K562 (cell line): ENCODE measurements around the gene ADGRL3. TPM values are rescaled to one million over a fixed set of nuclear protein-coding genes. Genes with fewer than 3 reads are reported as not detected.

Experiments used
- ATAC-seq: fragments of 200-7000 bp; cut with Tn5 transposase; 3 replicates; pipeline ENCODE4 v1.9.1; 2020; ENCODE audit warnings: moderate library complexity
- BruUV-seq: library from RNA; stranded (reverse); fragments of 400-500 nt; replicated peaks from 2 replicates; lab custom pipeline; 2021; lab: Mats Ljungman, UMichigan
- CTCF ChIA-PET: fragments of 300-600 bp; formaldehyde crosslinking; extraction: SDS; loops from one replicate; lab custom pipeline; 2021; ENCODE audit warnings: low intra/inter-chr PET ratio; lab: Yijun Ruan, JAX
- POLR2A ChIA-PET: fragments of 300-600, 350-650 bp; sonication (Branson Sonifier 250); formaldehyde crosslinking; extraction: SDS; loops from one replicate; lab custom pipeline; 2021; ENCODE audit warnings: antibody characterized with exemption, inconsistent platforms; lab: Yijun Ruan, JAX
- DNase-seq, 4 experiments: peaks; one replicate each; pipeline versions ENCODE4 v3.0.0 to v3.0.0-alpha.2; 2011 to 2018; ENCODE audit warnings: low spot score in 3 of 4, mixed read lengths in 3 of 4; ENCODE audit errors: extremely low read depth in 1 of 4
- FAIRE-seq: peaks from 2 replicates; lab custom pipeline; 2011; peaks lifted over from hg19 to GRCh38; lab: Jason Lieb, UNC
- H2AFZ ChIP-seq: 2 replicates; pipeline ENCODE4 v1.6.0; 2011; ENCODE audit warnings: low read depth, low read length, control low read depth, inconsistent platforms
- H3K27ac ChIP-seq: fragments of 200-600 bp; 3 replicates; pipeline ENCODE4 v1.8.0; 2011; ENCODE audit warnings: low read depth, mild to moderate bottlenecking, control low read depth, inconsistent platforms, low read length, moderate library complexity, mixed read lengths; ENCODE audit errors: extremely low read depth
- H3K27me3 ChIP-seq, 2 experiments: fragments of 300-600 bp in 1 of 2; 2 replicates in 1 of 2; 3 replicates in 1 of 2; pipeline versions ENCODE4 v1.6.0 to v1.8.0; 2011; ENCODE audit warnings: inconsistent platforms in 2 of 2, low read length in 2 of 2, mild to moderate bottlenecking in 1 of 2, mixed read lengths in 1 of 2, moderate library complexity in 1 of 2; ENCODE audit not compliant: control insufficient read depth in 2 of 2, insufficient read depth in 2 of 2
- H3K36me3 ChIP-seq: fragments of 300-600 bp; 3 replicates; pipeline ENCODE4 v1.8.0; 2011; ENCODE audit warnings: mild to moderate bottlenecking, low read length, inconsistent platforms; ENCODE audit not compliant: control insufficient read depth, insufficient read depth
- H3K4me1 ChIP-seq, 2 experiments: fragments of 200-600 bp in 1 of 2; replicated peaks in 1 of 2; 2 replicates in 1 of 2; 3 replicates in 1 of 2; pipeline versions ENCODE4 v1.5.1 to v1.8.0; 2011; ENCODE audit warnings: inconsistent platforms in 2 of 2, low read length in 2 of 2, mild to moderate bottlenecking in 1 of 2, mixed read lengths in 1 of 2, moderate library complexity in 1 of 2; ENCODE audit not compliant: control insufficient read depth in 2 of 2, insufficient read depth in 2 of 2
- H3K4me2 ChIP-seq: 2 replicates; pipeline ENCODE4 v1.6.1; 2011; ENCODE audit warnings: low read length, control low read depth, inconsistent platforms, mixed read lengths; ENCODE audit not compliant: insufficient read depth
- H3K4me3 ChIP-seq: fragments of 200-600 bp; sonication (generic), shearing (Covaris generic); 2 replicates; pipeline ENCODE4 v1.5.1; 2016; ENCODE audit warnings: control low read depth, inconsistent platforms
- H3K79me2 ChIP-seq: fragments of 200-600 bp; 3 replicates; pipeline ENCODE4 v1.8.0; 2011; ENCODE audit warnings: low read length, inconsistent platforms; ENCODE audit not compliant: control insufficient read depth, insufficient read depth
- H3K9ac ChIP-seq, 2 experiments: 2 replicates each; pipeline versions ENCODE4 v1.6.0 to v1.6.1; 2011; ENCODE audit warnings: low read depth in 2 of 2, low read length in 2 of 2, control low read depth in 1 of 2, inconsistent platforms in 1 of 2, mild to moderate bottlenecking in 1 of 2, mixed read lengths in 1 of 2; ENCODE audit not compliant: insufficient read depth in 1 of 2
- H3K9me1 ChIP-seq: one replicate; pipeline ENCODE4 v1.6.0; 2011; ENCODE audit warnings: inconsistent platforms, mild to moderate bottlenecking, low read length, moderate library complexity; ENCODE audit not compliant: control insufficient read depth, insufficient read depth
- H3K9me3 ChIP-seq: replicated peaks from 2 replicates; pipeline ENCODE4 v1.5.1; 2011; ENCODE audit warnings: low read depth, low read length, inconsistent platforms; ENCODE audit not compliant: control insufficient read depth, insufficient read depth
- H4K20me1 ChIP-seq: replicated peaks from 2 replicates; pipeline ENCODE4 v1.6.1; 2011; ENCODE audit warnings: low read length, inconsistent platforms, mixed read lengths; ENCODE audit not compliant: control insufficient read depth, insufficient read depth
- ARHGAP35 ChIP-seq: fragments of 450-650 bp; IDR thresholded peaks from 2 replicates; pipeline ENCODE4 v1.6.1; 2018; ENCODE audit not compliant: partially characterized antibody
- BCOR ChIP-seq: fragments of 450-650 bp; IDR thresholded peaks from 2 replicates; pipeline ENCODE4 v1.6.1; 2016
- DIDO1 ChIP-seq: fragments of 450-650 bp; IDR thresholded peaks from 2 replicates; pipeline ENCODE4 v1.6.1; 2016; ENCODE audit warnings: low read depth, missing biosample characterization, missing genetic modification characterization
- GTF2B ChIP-seq: IDR thresholded peaks from 2 replicates; pipeline ENCODE4 v1.6.1; 2011; ENCODE audit not compliant: insufficient read length; ENCODE audit errors: extremely low read depth
- GTF2F1 ChIP-seq: IDR thresholded peaks from 2 replicates; pipeline ENCODE4 v1.6.1; 2011; ENCODE audit warnings: low read depth, low read length, improper control_type of control experiment
- HCFC1 ChIP-seq: IDR thresholded peaks from 2 replicates; pipeline ENCODE4 v1.6.1; 2012; ENCODE audit warnings: low read depth, low read length, improper control_type of control experiment
- IRF2 ChIP-seq: sonication (generic); formaldehyde crosslinking; IDR thresholded peaks from 2 replicates; pipeline ENCODE4 v1.8.1; 2022; ENCODE audit warnings: mild to moderate bottlenecking, missing genetic modification reagents
- MYBL2 ChIP-seq, 2 experiments: fragments of 450-650 bp in 1 of 2; sonication (generic) in 1 of 2; formaldehyde crosslinking in 1 of 2; IDR thresholded peaks; 2 replicates each; pipeline versions ENCODE4 v1.6.1 to v1.8.1; 2017 to 2022; ENCODE audit warnings: borderline replicate concordance in 1 of 2, inconsistent platforms in 1 of 2, low read depth in 1 of 2, mild to moderate bottlenecking in 1 of 2, missing genetic modification reagents in 1 of 2, moderate library complexity in 1 of 2
- PREB ChIP-seq: sonication (generic); formaldehyde crosslinking; IDR thresholded peaks from 2 replicates; pipeline ENCODE4 v1.8.1; 2023; ENCODE audit warnings: mild to moderate bottlenecking, missing genetic modification reagents
- SREBF1 ChIP-seq: fragments of 150-350 bp; IDR thresholded peaks from 2 replicates; pipeline ENCODE4 v1.6.1; 2014; ENCODE audit warnings: antibody characterized with exemption, low read depth, low read length, borderline replicate concordance
- TSC22D4 ChIP-seq: fragments of 450-650 bp; IDR thresholded peaks from 2 replicates; pipeline ENCODE4 v1.6.1; 2016; ENCODE audit warnings: missing genetic modification characterization, missing biosample characterization, control low read depth
- WHSC1 ChIP-seq: IDR thresholded peaks from one replicate; pipeline ENCODE4 v1.6.1; 2012; ENCODE audit warnings: low read length, control low read depth, inconsistent platforms
- ZNF445 ChIP-seq: fragments of 250-450 bp; sonication (Bioruptor Pico); IDR thresholded peaks from 2 replicates; pipeline ENCODE4 v1.4.0; 2020; ENCODE audit warnings: low read depth, mild to moderate bottlenecking, moderate library complexity
- ZNF449 ChIP-seq: fragments of 250-450 bp; sonication (Bioruptor Pico); IDR thresholded peaks from 2 replicates; pipeline ENCODE4 v1.8.0; 2022; ENCODE audit warnings: moderate library complexity, mild to moderate bottlenecking, inconsistent platforms
- WGBS: fragments of 100-300 bp; shearing (Covaris generic); methylation state at CpG from one replicate; pipeline ENCODE4 v1.1.6; 2016; ENCODE audit warnings: low coverage, mixed read lengths; ENCODE audit not compliant: insufficient coverage; ENCODE audit errors: missing lambda C conversion rate; 5-methylcytosine and 5-hydroxymethylcytosine counted together
- in situ Hi-C: fragments of 300-500 bp; cut with MboI; formaldehyde crosslinking; loops from 4 replicates; pipeline ENCODE4 v1.15.0; 2018; ENCODE audit warnings: inconsistent platforms, mixed read lengths
- intact Hi-C: fragments of 100-400 bp; cut with micrococcal nuclease; formaldehyde crosslinking; loops from 2 replicates; pipeline ENCODE4 v1.14.2; 2022
- polyA plus RNA-seq, 8 experiments: library from polyadenylated mRNA; depleted of rRNA in 4 of 8; stranded (reverse) in 5 of 8; unstranded in 3 of 8; fragments of >200 nt; fragmentation: Nextera tagmentation in 2 of 8; fragmentation: Illumina TruSeq in 1 of 8; extraction: Ambion mirVana in 2 of 8; extraction: Trizol in 1 of 8; gene quantifications; 2 replicates each; pipeline versions ENCODE4 v1.2.1 to v1.2.3, GENCODE V29; 2011 to 2014; ENCODE audit warnings: inconsistent platforms in 1 of 8, missing spikeins in 1 of 8
- total RNA-seq, 7 experiments: library from RNA; depleted of rRNA in 6 of 7; stranded (reverse); fragments of >200 nt in 6 of 7; fragmentation: Illumina TruSeq in 2 of 7; extraction: Trizol in 2 of 7; gene quantifications; 2 replicates each; pipeline versions ENCODE4 v1.2.1 to v1.2.3, GENCODE V29; 2011 to 2021; ENCODE audit warnings: low replicate concordance in 1 of 7

ADGRL3 gene
- total and polyA plus RNA-seq, 9 of the 15 experiments (the other 6 are each of a cell fraction or from before 2014, with no cell fraction given), result 0.03 to 0.14 (median 0.04) TPM; not detected in 2

- ATAC-seq, result no peak
- CTCF ChIA-PET, result no interaction called here
These were observed 24.4 kb downstream of the ADGRL3 start for GRCh38 chr4:61224573-61224972.

GRCh38 chr4:61225656-61226055, 25.5 kb downstream of the ADGRL3 start:
- WGBS, result 0% methylated on average over 1 of the region's 1 CpG
- Histone ChIP-seq H3K9me1 (no peaks in the 10 kb centered on the region), H3K4me3 (no peak overlapping the region), H3K9me3 (no peaks in the 10 kb centered on the region), H3K79me2 (no peaks in the 10 kb centered on the region), H4K20me1 (no peaks in the 10 kb centered on the region), H3K27ac (no peak overlapping the region), H3K4me2 (no peak overlapping the region), H3K9ac (no peak overlapping the region), H3K36me3 (no peaks in the 10 kb centered on the region), H3K4me1 (no peaks in the 10 kb centered on the region), H3K27me3 (no peaks in the 10 kb centered on the region), H2AFZ (no peak overlapping the region)
- ChIA-PET POLR2A (no interaction called here), CTCF (no interaction called here)
- FAIRE-seq (no peak), ATAC-seq (no peak), DNase-seq (no peak)
- intact Hi-C loops (no loop called here), in situ Hi-C loops (no loop called here)
- no TSS peak for BruUV-seq
- TF ChIP-seq BCOR (no peak), IRF2 (CRISPR knock-in tag) (no peak), TSC22D4 (tag) (no peak), ZNF449 (no peak), GTF2F1 (no peak), SREBF1 (no peak), PREB (CRISPR knock-in tag) (no peak), ARHGAP35 (no peak), ZNF445 (CRISPR knock-in tag) (no peak)

More at GRCh38 chr4:61224573-61224972, 24.4 kb downstream of the ADGRL3 start:
- WGBS, result 2% methylated on average over 8 of the region's 8 CpGs
- FAIRE-seq, result no peak
- Histone ChIP-seq H4K20me1 (no peaks in the 10 kb centered on the region), H3K27me3 (no peaks in the 10 kb centered on the region), H3K27ac (no peak overlapping the region), H3K4me1 (no peaks in the 10 kb centered on the region), H3K36me3 (no peaks in the 10 kb centered on the region), H3K79me2 (no peaks in the 10 kb centered on the region), H3K9me1 (no peaks in the 10 kb centered on the region), H3K4me2 (no peak overlapping the region), H3K4me3 (no peak overlapping the region), H3K9ac (no peak overlapping the region), H2AFZ (no peak overlapping the region), H3K9me3 (no peaks in the 10 kb centered on the region)
- intact Hi-C loops, result no loop called here
- POLR2A ChIA-PET, result no interaction called here
- no peak for TF ChIP-seq DIDO1 (tag)
- TF ChIP-seq WHSC1, result no peak
- no peak for TF ChIP-seq GTF2B
- no peak for TF ChIP-seq HCFC1
- TF ChIP-seq MYBL2 (IDR thresholded peaks at IDR 0.05; ENCODE audit: low read depth), result no peak
- no peak for TF ChIP-seq MYBL2 (CRISPR knock-in tag; IDR thresholded peaks at IDR 0.05; ENCODE audit: borderline replicate concordance)
- in situ Hi-C loops, result no loop called here
- BruUV-seq, result no TSS peak
- no peak for DNase-seq
